GM11168 (cell line): Measurements from ENCODE around the gene CYP2D6.
"Not testable (repeated sequence)": the region's sequence is repeated elsewhere in the genome, so short reads cannot be mapped to it uniquely, and the experiment has no call there.

Experiments used
- in situ Hi-C: fragments of 300-500 bp; cut with MboI; formaldehyde crosslinking; loops from one replicate; pipeline ENCODE4 v1.12.0; 2022; ENCODE audit warnings: low sequenced_read_pairs; ENCODE audit not compliant: unreplicated experiment

CYP2D6 gene

GRCh38 chr22:42160251-42160650 is 29.6 kb upstream of the CYP2D6 start:
- in situ Hi-C loops = no loop called here

GRCh38 chr22:42158456-42159132 is 28.0 kb upstream of the CYP2D6 start:
- in situ Hi-C loops = no loop called here

- in situ Hi-C loops = no loop called here
These were observed 26.0 kb upstream of the CYP2D6 start for GRCh38 chr22:42156598-42156997.

GRCh38 chr22:42156121-42156520 is 25.5 kb upstream of the CYP2D6 start:
- in situ Hi-C loops = no loop called here

GRCh38 chr22:42155053-42155543 is 24.5 kb upstream of the CYP2D6 start:
- in situ Hi-C loops = no loop called here

GRCh38 chr22:42154293-42155052 is 23.9 kb upstream of the CYP2D6 start:
- in situ Hi-C loops = no loop called here

- in situ Hi-C loops = no loop called here
These were observed 22.2 kb upstream of the CYP2D6 start for GRCh38 chr22:42152661-42153270.

- in situ Hi-C loops = no loop called here
These were observed 21.5 kb upstream of the CYP2D6 start for GRCh38 chr22:42151924-42152635.

- in situ Hi-C loops = no loop called here
These were observed 20.3 kb upstream of the CYP2D6 start for GRCh38 chr22:42150727-42151590.

- in situ Hi-C loops = not testable (repeated sequence)
These were observed 19.2 kb upstream of the CYP2D6 start for GRCh38 chr22:42149798-42150197.

GRCh38 chr22:42145175-42145574 is 14.6 kb upstream of the CYP2D6 start:
- in situ Hi-C loops = no loop called here

- in situ Hi-C loops = not testable (repeated sequence)
These were observed 13.5 kb upstream of the CYP2D6 start for GRCh38 chr22:42143859-42144822.

- in situ Hi-C loops = no loop called here
These were observed 12.3 kb upstream of the CYP2D6 start for GRCh38 chr22:42142771-42143461.

GRCh38 chr22:42141307-42142057 is 10.9 kb upstream of the CYP2D6 start:
- in situ Hi-C loops = not testable (repeated sequence)

GRCh38 chr22:42140153-42140552 is 9.5 kb upstream of the CYP2D6 start:
- in situ Hi-C loops = not testable (repeated sequence)

- in situ Hi-C loops = not testable (repeated sequence)
These were observed 8.9 kb upstream of the CYP2D6 start for GRCh38 chr22:42139508-42139907.

GRCh38 chr22:42138972-42139371 is 8.4 kb upstream of the CYP2D6 start:
- in situ Hi-C loops = no loop called here
